KOPT-K1 (cell line): Measurements from ENCODE around the gene CDA.
"Not testable (repeated sequence)": the region's sequence is repeated elsewhere in the genome, so short reads cannot be mapped to it uniquely, and the experiment has no call there.

Source experiments
- H3K27ac ChIP-seq: fragments of 200-600 bp; sonication (generic); 2 replicates; pipeline ENCODE4 v1.5.1; 2016; ENCODE audit warnings: antibody characterized with exemption, mild to moderate bottlenecking, low read depth, low read length; ENCODE audit not compliant: poor library complexity, severe bottlenecking
- H3K36me3 ChIP-seq: fragments of 200-600 bp; sonication (generic); 2 replicates; pipeline ENCODE4 v1.5.1; 2017; ENCODE audit warnings: antibody characterized with exemption, mild to moderate bottlenecking, low read length, moderate library complexity; ENCODE audit not compliant: insufficient read depth
- H3K9me3 ChIP-seq: fragments of 200-600 bp; sonication (generic); 2 replicates; pipeline ENCODE4 v1.5.1; 2017; ENCODE audit warnings: antibody characterized with exemption, low read length, mild to moderate bottlenecking; ENCODE audit not compliant: insufficient read depth, poor library complexity, severe bottlenecking

Gene CDA

GRCh38 chr1:20601129-20601825, 12.4 kb downstream of the CDA start:
- H3K9me3 ChIP-seq: no peaks in the 10 kb centered on the region
- H3K27ac ChIP-seq: no peak overlapping the region
- no peaks in the 10 kb centered on the region for H3K36me3 ChIP-seq

- Histone ChIP-seq H3K27ac (no peak overlapping the region), H3K36me3 (no peaks in the 10 kb centered on the region), H3K9me3 (no peaks in the 10 kb centered on the region)
Observed at GRCh38 chr1:20602851-20603450, 14.1 kb downstream of the CDA start.

GRCh38 chr1:20603504-20604464, 14.9 kb downstream of the CDA start:
- H3K27ac ChIP-seq: no peak overlapping the region

GRCh38 chr1:20604678-20605077, 15.8 kb downstream of the CDA start:
- H3K27ac ChIP-seq: no peak overlapping the region
- no peaks in the 10 kb centered on the region for H3K36me3 ChIP-seq
- H3K9me3 ChIP-seq: no peaks in the 10 kb centered on the region

More at GRCh38 chr1:20603504-20604464, 14.9 kb downstream of the CDA start:
- Histone ChIP-seq H3K9me3 (no peaks in the 10 kb centered on the region), H3K36me3 (no peaks in the 10 kb centered on the region)

- H3K36me3 ChIP-seq, H3K27ac ChIP-seq, H3K9me3 ChIP-seq: not testable (repeated sequence)
Observed at GRCh38 chr1:20606801-20607570, 18.1 kb downstream of the CDA start.

DNA sequence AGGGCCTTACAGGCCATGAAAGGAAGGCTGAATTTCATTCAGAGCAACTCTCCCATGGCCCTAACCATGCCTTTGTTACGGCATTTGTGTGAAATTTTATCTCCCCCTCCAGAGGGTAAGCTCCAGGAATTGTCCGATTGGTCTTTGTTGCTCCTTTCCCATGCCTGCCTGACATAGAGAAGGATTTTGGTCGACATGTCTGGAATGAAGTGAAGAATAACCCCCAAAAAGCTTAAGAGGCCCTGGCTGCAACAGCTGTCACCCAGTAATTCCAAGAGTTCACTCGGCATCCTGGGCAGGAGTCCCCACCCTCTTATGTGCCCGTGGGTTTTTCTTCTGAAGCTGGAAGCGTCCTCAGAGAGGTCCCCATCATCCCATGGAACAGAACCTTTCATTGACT, 20.6 kb downstream of the CDA start:
- no peak overlapping the region for H3K27ac ChIP-seq
- H3K36me3 ChIP-seq: no peaks in the 10 kb centered on the region
- H3K9me3 ChIP-seq: no peaks in the 10 kb centered on the region

- Histone ChIP-seq H3K36me3 (no peaks in the 10 kb centered on the region), H3K9me3 (no peaks in the 10 kb centered on the region), H3K27ac (no peak overlapping the region)
Observed at GRCh38 chr1:20610970-20611369, 22.1 kb downstream of the CDA start.

DNA sequence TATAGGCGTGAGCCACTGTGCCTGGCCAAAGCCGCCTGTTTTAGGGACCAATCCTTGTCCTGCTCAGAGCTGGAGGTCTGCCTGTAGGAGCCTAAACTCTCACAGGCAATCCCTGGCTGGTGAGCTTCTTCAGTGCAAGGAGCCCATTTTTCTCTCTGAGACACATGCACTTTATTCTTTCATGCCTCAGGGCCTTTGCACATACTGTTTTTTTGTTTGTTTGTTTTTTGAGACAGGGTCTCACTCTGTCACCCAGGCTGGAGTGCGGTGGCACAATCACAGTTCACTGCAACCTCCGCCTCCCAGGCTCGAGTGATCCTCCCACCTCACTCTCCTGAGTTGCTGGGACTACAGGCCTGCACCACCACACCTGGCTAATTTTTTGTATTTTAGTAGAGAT, 22.8 kb downstream of the CDA start:
- no peaks in the 10 kb centered on the region for H3K9me3 ChIP-seq
- no peaks in the 10 kb centered on the region for H3K36me3 ChIP-seq
- H3K27ac ChIP-seq: no peak overlapping the region

DNA sequence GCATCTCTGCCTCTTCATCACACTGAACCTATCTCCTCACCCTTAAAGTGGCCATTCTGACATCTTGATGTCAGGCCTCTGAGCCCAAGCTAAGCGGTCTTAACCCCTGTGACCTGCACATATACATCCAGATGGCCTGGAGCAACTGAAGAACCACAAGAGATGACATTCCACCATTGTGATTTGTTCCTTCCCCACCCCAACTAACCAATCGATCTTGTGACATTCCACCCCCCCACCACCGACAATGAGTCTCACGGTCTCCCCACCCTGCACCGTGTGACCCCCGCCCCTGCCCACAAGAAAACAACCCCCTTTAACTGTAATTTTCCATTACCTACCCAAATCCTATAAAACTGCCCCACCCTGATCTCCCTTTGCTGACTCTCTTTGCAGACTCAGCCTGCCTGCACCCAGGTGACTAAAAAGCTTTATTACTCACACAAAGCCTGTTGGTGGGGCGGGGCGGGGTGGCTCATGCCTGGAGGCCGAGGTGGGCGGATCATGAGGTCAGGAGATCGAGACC, 23.4 kb downstream of the CDA start:
- Histone ChIP-seq H3K27ac (no peak overlapping the region), H3K9me3 (no peaks in the 10 kb centered on the region), H3K36me3 (no peaks in the 10 kb centered on the region)

- Histone ChIP-seq H3K27ac (no peak overlapping the region), H3K36me3 (no peaks in the 10 kb centered on the region), H3K9me3 (no peaks in the 10 kb centered on the region)
Observed at GRCh38 chr1:20614131-20614579, 25.3 kb downstream of the CDA start.

DNA sequence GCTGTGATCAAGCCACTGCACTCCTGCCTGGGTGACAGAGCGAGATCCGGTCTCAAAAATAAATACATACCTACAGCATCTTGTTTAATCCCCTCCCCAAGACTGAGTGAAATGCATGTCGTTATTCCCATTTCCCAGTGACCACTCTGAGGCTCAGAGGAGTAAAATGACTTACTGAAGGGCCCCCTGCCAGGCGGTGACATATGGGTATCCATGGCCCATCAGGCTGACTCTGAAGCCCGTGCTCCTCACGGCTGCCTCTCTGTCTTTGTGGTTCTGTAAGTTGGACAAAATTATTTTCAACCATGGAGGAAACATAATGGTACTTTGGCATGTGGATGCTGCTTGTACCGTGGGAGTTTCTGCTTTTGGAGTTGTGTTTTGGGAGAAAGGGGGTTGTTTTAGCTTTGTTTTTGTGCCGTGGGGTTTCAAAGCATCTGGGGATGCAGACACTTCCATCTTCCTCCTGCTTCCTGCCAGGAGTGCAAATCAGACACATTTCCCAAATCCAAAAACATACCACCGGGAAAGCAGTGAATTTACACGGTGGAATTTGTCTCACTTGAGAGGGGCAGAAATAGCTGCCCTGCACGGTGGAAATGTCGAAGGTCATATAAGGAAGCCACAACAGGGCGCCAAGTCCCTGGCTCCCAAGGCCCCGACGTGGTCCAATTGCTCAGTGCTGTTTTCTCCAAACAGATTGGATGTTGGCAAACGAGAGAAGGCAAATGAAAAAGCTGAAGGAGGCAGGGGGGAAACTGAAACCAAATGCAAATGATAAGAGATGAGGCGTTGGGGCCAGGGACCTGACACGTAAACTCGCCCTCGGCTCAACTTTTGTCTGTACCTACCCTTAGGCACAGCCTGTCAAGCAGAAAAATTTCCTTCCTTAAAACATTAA, 27.3 kb downstream of the CDA start:
- no peak overlapping the region for H3K27ac ChIP-seq
- H3K36me3 ChIP-seq: no peaks in the 10 kb centered on the region
- H3K9me3 ChIP-seq: no peaks in the 10 kb centered on the region

DNA sequence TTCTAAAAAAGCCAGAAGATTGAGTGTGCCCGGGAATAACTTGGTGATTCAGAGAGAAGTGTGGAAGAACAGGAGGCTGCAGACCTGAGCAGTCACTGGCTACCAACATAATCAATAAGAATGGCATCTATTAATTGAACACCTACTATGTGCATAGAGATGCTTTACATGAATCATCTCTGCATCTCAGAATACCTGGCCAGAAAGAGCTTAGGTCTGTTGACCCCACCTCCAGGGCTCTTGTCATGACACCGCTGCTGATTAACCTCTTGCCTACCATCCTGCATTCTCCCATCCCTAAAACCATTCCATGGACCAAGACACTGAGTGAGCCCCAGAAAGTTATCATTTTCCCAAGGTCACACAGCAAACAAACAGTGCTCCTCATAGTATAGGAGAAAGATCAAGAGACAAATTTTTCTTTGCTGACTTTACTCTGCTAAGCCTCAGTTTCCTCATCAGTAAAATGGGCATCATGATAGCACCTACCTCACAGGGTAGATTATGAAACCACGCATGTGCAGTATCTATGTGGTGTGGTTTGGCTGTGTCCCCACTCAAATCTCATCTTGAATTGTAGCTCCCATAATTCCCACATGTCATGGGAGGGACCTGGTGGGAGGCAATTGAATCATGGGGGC, 28.1 kb downstream of the CDA start:
- Histone ChIP-seq H3K36me3 (no peaks in the 10 kb centered on the region), H3K9me3 (no peaks in the 10 kb centered on the region), H3K27ac (no peak overlapping the region)

DNA sequence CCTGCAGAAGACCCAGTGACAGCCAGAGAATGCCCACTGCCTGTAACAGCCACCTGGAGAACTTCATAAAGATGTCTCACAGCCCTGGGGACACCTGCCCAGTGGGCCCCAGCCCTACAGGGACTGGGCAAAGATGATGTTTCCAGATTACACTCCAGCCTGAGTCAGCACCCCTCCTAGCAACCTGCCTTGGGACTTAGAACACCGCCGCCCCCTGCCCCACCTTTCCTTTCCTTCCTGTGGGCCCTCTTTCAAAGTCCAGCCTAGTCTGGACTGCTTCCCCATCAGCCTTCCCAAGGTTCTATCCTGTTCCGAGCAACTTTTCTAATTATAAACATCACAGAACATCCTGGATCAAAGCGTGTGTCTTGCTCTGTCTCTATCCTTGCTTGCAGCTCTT, 29.7 kb downstream of the CDA start:
- H3K27ac ChIP-seq: no peak overlapping the region
- no peaks in the 10 kb centered on the region for H3K9me3 ChIP-seq
- no peaks in the 10 kb centered on the region for H3K36me3 ChIP-seq
